ENCODE measurements around the gene ADCK1. TPM values are rescaled to one million over a fixed set of nuclear protein-coding genes. Genes with fewer than 3 reads are reported as not detected.
A peak's percentile ranks its signal among the peaks of the same experiment; 100 is the strongest.

ADCK1 gene
- total and polyA plus RNA-seq, 2 of the 13 experiments (the other 11 are each of a cell fraction or from before 2014, with no cell fraction given) = 3.9 to 6.3 TPM

GRCh38 chr14:77799863-77800730, at the start of gene ADCK1 (continued):
- no peak for TF ChIP-seq NR3C1 (CRISPR knock-in tag; IDR thresholded peaks at IDR 0.05)
- TF ChIP-seq TARDBP (CRISPR knock-in tag; IDR thresholded peaks at IDR 0.05) = peak; percentile 67; the same call in 1 of the 2 replicates
- 0 out of 2 replicates have a peak, but pooled peaks have one; percentile 26 for TF ChIP-seq MLXIP (CRISPR knock-in tag; IDR thresholded peaks at IDR 0.05; ENCODE audit: borderline replicate concordance)
- TF ChIP-seq ARID4A (CRISPR knock-in tag; IDR thresholded peaks at IDR 0.05; ENCODE audit: borderline replicate concordance) = peak; percentile 99
- 0 out of 2 replicates have a peak, but pooled peaks have one; percentile 13 for TF ChIP-seq SATB2 (CRISPR knock-in tag; IDR thresholded peaks at IDR 0.05)
- peak; percentile 49; the same call in 1 of the 2 replicates for TF ChIP-seq THAP7 (CRISPR knock-in tag; IDR thresholded peaks at IDR 0.05)
- peak; percentile 73 to 93; a peak in 3 of 4 replicates for TF ChIP-seq HMGXB4 (CRISPR knock-in tag; IDR thresholded peaks at IDR 0.05; ENCODE audit: borderline replicate concordance in 1 of 2, low read depth in 1 of 2)
- TF ChIP-seq PRDM4 (CRISPR knock-in tag; IDR thresholded peaks at IDR 0.05; ENCODE audit: borderline replicate concordance) = 0 out of 2 replicates have a peak, but pooled peaks have one; percentile 42
- TF ChIP-seq REXO4 (CRISPR knock-in tag; IDR thresholded peaks at IDR 0.05; ENCODE audit: borderline replicate concordance) = no peak
- TF ChIP-seq ZNF430 (CRISPR knock-in tag; IDR thresholded peaks at IDR 0.05) = peak; percentile 84; the same call in 1 of the 2 replicates
- TF ChIP-seq NONO (IDR thresholded peaks at IDR 0.05) = no peak
- TF ChIP-seq NONO (CRISPR knock-in tag; conservative IDR thresholded peaks at IDR 0.05) = peak; percentile 88
- peak; percentile 56; the same call in 1 of the 2 replicates for TF ChIP-seq KMT2B (CRISPR knock-in tag; IDR thresholded peaks at IDR 0.05)
- TF ChIP-seq PHF8 (CRISPR knock-in tag; IDR thresholded peaks at IDR 0.05) = peak; percentile 92

All from HepG2 (cell line).